ENCODE measurements around the gene PRXL2C. TPM values are rescaled to one million over a fixed set of nuclear protein-coding genes. Genes with fewer than 3 reads are reported as not detected.
A peak's percentile ranks its signal among the peaks of the same experiment; 100 is the strongest.

PRXL2C gene
- total and polyA plus RNA-seq, 2 of the 13 experiments (the other 11 are each of a cell fraction or from before 2014, with no cell fraction given) = 11.0 to 13.2 TPM

DNA sequence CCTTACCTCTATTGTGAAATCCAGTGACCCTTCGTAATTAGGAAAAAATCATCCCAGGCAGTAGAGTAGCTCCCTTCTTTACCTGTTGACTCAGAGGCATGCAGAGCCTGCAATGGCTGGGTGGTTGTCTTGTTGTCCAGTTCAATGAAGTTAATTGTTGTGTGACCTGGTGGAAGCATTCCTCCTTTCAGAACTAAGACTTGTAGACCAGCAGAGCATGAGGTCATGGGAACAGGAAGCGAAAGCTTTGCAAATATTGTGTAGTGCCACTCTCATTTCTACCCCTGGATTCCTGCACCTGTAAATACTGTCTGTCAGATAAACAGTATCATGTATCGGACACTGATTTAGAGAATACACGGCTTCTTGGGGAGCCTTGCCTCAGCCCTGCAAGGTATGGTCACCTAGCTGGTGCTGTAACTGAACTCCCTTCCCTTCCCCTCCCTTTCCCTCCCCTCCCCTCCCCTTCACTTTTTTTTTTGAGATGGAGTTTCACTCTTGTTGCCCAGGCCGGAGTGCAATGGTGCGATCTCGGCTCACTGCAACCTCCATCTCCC lies 5.7 kb upstream of the PRXL2C start (continued):
- TF ChIP-seq FOXP1 (IDR thresholded peaks at IDR 0.05) (no peak), FOXP1 (CRISPR knock-in tag; IDR thresholded peaks at IDR 0.05) (peak; percentile 51; the same call in 1 of the 2 replicates), ZNF317 (CRISPR knock-in tag; IDR thresholded peaks at IDR 0.05) (no peak), IRX3 (CRISPR knock-in tag; IDR thresholded peaks at IDR 0.05; ENCODE audit: borderline replicate concordance, low read depth) (no peak), SAP130 (CRISPR knock-in tag; IDR thresholded peaks at IDR 0.05; ENCODE audit: low read depth) (peak; percentile 68), MXD4 (CRISPR knock-in tag; IDR thresholded peaks at IDR 0.05) (no peak), FLYWCH1 (CRISPR knock-in tag; IDR thresholded peaks at IDR 0.05) (no peak), ZC3H4 (CRISPR knock-in tag; IDR thresholded peaks at IDR 0.05; ENCODE audit: borderline replicate concordance) (no peak), ZNF331 (CRISPR knock-in tag; IDR thresholded peaks at IDR 0.05) (peak; percentile 57; the same call in 1 of the 2 replicates), KLF9 (CRISPR knock-in tag; IDR thresholded peaks at IDR 0.05; ENCODE audit: low read depth) (no peak)
- TF ChIP-seq, protein P1, sequence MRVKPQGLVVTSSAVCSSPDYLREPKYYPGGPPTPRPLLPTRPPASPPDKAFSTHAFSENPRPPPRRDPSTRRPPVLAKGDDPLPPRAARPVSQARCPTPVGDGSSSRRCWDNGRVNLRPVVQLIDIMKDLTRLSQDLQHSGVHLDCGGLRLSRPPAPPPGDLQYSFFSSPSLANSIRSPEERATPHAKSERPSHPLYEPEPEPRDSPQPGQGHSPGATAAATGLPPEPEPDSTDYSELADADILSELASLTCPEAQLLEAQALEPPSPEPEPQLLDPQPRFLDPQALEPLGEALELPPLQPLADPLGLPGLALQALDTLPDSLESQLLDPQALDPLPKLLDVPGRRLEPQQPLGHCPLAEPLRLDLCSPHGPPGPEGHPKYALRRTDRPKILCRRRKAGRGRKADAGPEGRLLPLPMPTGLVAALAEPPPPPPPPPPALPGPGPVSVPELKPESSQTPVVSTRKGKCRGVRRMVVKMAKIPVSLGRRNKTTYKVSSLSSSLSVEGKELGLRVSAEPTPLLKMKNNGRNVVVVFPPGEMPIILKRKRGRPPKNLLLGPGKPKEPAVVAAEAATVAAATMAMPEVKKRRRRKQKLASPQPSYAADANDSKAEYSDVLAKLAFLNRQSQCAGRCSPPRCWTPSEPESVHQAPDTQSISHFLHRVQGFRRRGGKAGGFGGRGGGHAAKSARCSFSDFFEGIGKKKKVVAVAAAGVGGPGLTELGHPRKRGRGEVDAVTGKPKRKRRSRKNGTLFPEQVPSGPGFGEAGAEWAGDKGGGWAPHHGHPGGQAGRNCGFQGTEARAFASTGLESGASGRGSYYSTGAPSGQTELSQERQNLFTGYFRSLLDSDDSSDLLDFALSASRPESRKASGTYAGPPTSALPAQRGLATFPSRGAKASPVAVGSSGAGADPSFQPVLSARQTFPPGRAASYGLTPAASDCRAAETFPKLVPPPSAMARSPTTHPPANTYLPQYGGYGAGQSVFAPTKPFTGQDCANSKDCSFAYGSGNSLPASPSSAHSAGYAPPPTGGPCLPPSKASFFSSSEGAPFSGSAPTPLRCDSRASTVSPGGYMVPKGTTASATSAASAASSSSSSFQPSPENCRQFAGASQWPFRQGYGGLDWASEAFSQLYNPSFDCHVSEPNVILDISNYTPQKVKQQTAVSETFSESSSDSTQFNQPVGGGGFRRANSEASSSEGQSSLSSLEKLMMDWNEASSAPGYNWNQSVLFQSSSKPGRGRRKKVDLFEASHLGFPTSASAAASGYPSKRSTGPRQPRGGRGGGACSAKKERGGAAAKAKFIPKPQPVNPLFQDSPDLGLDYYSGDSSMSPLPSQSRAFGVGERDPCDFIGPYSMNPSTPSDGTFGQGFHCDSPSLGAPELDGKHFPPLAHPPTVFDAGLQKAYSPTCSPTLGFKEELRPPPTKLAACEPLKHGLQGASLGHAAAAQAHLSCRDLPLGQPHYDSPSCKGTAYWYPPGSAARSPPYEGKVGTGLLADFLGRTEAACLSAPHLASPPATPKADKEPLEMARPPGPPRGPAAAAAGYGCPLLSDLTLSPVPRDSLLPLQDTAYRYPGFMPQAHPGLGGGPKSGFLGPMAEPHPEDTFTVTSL (CRISPR knock-in tag; IDR thresholded peaks at IDR 0.05; ENCODE audit: borderline replicate concordance) = peak; percentile 49; the same call in 1 of the 2 replicates
- TF ChIP-seq, protein P2, sequence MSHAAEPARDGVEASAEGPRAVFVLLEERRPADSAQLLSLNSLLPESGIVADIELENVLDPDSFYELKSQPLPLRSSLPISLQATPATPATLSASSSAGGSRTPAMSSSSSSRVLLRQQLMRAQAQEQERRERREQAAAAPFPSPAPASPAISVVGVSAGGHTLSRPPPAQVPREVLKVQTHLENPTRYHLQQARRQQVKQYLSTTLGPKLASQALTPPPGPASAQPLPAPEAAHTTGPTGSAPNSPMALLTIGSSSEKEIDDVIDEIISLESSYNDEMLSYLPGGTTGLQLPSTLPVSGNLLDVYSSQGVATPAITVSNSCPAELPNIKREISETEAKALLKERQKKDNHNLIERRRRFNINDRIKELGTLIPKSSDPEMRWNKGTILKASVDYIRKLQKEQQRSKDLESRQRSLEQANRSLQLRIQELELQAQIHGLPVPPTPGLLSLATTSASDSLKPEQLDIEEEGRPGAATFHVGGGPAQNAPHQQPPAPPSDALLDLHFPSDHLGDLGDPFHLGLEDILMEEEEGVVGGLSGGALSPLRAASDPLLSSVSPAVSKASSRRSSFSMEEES (CRISPR knock-in tag; IDR thresholded peaks at IDR 0.05) = peak; percentile 44; the same call in 1 of the 2 replicates
- TF ChIP-seq, protein P3, sequence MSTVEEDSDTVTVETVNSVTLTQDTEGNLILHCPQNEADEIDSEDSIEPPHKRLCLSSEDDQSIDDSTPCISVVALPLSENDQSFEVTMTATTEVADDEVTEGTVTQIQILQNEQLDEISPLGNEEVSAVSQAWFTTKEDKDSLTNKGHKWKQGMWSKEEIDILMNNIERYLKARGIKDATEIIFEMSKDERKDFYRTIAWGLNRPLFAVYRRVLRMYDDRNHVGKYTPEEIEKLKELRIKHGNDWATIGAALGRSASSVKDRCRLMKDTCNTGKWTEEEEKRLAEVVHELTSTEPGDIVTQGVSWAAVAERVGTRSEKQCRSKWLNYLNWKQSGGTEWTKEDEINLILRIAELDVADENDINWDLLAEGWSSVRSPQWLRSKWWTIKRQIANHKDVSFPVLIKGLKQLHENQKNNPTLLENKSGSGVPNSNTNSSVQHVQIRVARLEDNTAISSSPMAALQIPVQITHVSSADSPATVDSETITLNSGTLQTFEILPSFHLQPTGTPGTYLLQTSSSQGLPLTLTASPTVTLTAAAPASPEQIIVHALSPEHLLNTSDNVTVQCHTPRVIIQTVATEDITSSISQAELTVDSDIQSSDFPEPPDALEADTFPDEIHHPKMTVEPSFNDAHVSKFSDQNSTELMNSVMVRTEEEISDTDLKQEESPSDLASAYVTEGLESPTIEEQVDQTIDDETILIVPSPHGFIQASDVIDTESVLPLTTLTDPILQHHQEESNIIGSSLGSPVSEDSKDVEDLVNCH (CRISPR knock-in tag; IDR thresholded peaks at IDR 0.05) = no peak
